Osteocyte (in vitro differentiated cells): ENCODE results near the gene MYO10. TPM values are rescaled to one million over a fixed set of nuclear protein-coding genes. Genes with fewer than 3 reads are reported as not detected.

Source experiments
- DNase-seq: peaks from one replicate; pipeline ENCODE4 v3.0.0; 2021; ENCODE audit warnings: mixed read lengths; ENCODE audit not compliant: unreplicated experiment; ENCODE audit errors: extremely low spot score
- H3K27ac Mint-ChIP-seq: one replicate; pipeline ENCODE4 v1.8.0; 2021; ENCODE audit warnings: mild to moderate bottlenecking, mixed read lengths; ENCODE audit not compliant: unreplicated experiment
- H3K27me3 Mint-ChIP-seq: one replicate; pipeline ENCODE4 v1.8.0; 2021; ENCODE audit warnings: mixed read lengths; ENCODE audit not compliant: unreplicated experiment
- H3K36me3 Mint-ChIP-seq: one replicate; pipeline ENCODE4 v1.8.0; 2021; ENCODE audit warnings: mixed read lengths; ENCODE audit not compliant: unreplicated experiment
- H3K4me1 Mint-ChIP-seq: one replicate; pipeline ENCODE4 v1.8.0; 2021; ENCODE audit warnings: mixed read lengths; ENCODE audit not compliant: unreplicated experiment
- H3K4me3 Mint-ChIP-seq: one replicate; pipeline ENCODE4 v1.8.0; 2021; ENCODE audit warnings: mild to moderate bottlenecking, moderate library complexity, mixed read lengths; ENCODE audit not compliant: unreplicated experiment
- H3K9me3 Mint-ChIP-seq: one replicate; pipeline ENCODE4 v1.8.0; 2021; ENCODE audit warnings: mixed read lengths; ENCODE audit not compliant: unreplicated experiment
- CTCF ChIP-seq: fragments of 200-600 bp; sonication (generic); IDR thresholded peaks from 2 replicates; pipeline ENCODE4 v1.5.0; 2021; ENCODE audit warnings: antibody characterized with exemption, mild to moderate bottlenecking, moderate library complexity
- total RNA-seq: library from RNA; stranded (reverse); gene quantifications from 2 replicates; pipeline ENCODE4 v1.2.1, GENCODE V29; 2021

MYO10 gene
- total RNA-seq, 1 donor from 2014 or later, result 87.8 TPM

- Mint-ChIP-seq H3K27ac (no peak overlapping the region), H3K36me3 (peaks cover 57% of the 10 kb centered on the region), H3K27me3 (no peaks in the 10 kb centered on the region), H3K4me3 (no peak overlapping the region), H3K9me3 (no peaks in the 10 kb centered on the region), H3K4me1 (peaks cover 20% of the 10 kb centered on the region)
- no peak for TF ChIP-seq CTCF
- DNase-seq, result no peak
These were observed 266.3 kb downstream of the MYO10 start for GRCh38 chr5:16669776-16670175.

- TF ChIP-seq CTCF, result no peak
- no peak overlapping the region for H3K4me3 Mint-ChIP-seq
- DNase-seq, result no peak
- no peaks in the 10 kb centered on the region for H3K9me3 Mint-ChIP-seq
- H3K27me3 Mint-ChIP-seq, result no peaks in the 10 kb centered on the region
- H3K27ac Mint-ChIP-seq, result no peak overlapping the region
- H3K4me1 Mint-ChIP-seq, result peaks cover 20% of the 10 kb centered on the region
- peaks cover 57% of the 10 kb centered on the region for H3K36me3 Mint-ChIP-seq
These were observed 267.5 kb downstream of the MYO10 start for GRCh38 chr5:16668631-16669030.

GRCh38 chr5:16668194-16668593 is 267.9 kb downstream of the MYO10 start:
- Mint-ChIP-seq H3K27ac (no peak overlapping the region), H3K4me3 (no peak overlapping the region)

GRCh38 chr5:16666883-16667398 is 269.1 kb downstream of the MYO10 start:
- Mint-ChIP-seq H3K4me3 (no peak overlapping the region), H3K27me3 (no peaks in the 10 kb centered on the region), H3K36me3 (peaks cover 46% of the 10 kb centered on the region), H3K9me3 (no peaks in the 10 kb centered on the region), H3K4me1 (peaks cover 20% of the 10 kb centered on the region), H3K27ac (no peak overlapping the region)
- TF ChIP-seq CTCF, result peak; percentile 48
- no peak for DNase-seq

More at GRCh38 chr5:16668194-16668593, 267.9 kb downstream of the MYO10 start:
- Mint-ChIP-seq H3K36me3 (peaks cover 54% of the 10 kb centered on the region), H3K4me1 (peaks cover 20% of the 10 kb centered on the region), H3K9me3 (no peaks in the 10 kb centered on the region), H3K27me3 (no peaks in the 10 kb centered on the region)
- DNase-seq, result no peak
- no peak for TF ChIP-seq CTCF

- DNase-seq, result no peak
- H3K9me3 Mint-ChIP-seq, result no peaks in the 10 kb centered on the region
- TF ChIP-seq CTCF, result no peak
- H3K36me3 Mint-ChIP-seq, result peaks cover 42% of the 10 kb centered on the region
- H3K27me3 Mint-ChIP-seq, result no peaks in the 10 kb centered on the region
- H3K4me1 Mint-ChIP-seq, result peaks cover 20% of the 10 kb centered on the region
- H3K27ac Mint-ChIP-seq, result no peak overlapping the region
- H3K4me3 Mint-ChIP-seq, result no peak overlapping the region
These were observed 269.8 kb downstream of the MYO10 start for GRCh38 chr5:16666130-16666882.
